Measurements from ENCODE around the gene EGR1. TPM values are rescaled to one million over a fixed set of nuclear protein-coding genes. Genes with fewer than 3 reads are reported as not detected.

Gene EGR1
- total RNA-seq, 5 donors from 2014 or later (not counting 1 experiment from before 2014, with no cell fraction given) = 6.8 to 13.8 (median 8.0) TPM

- Mint-ChIP-seq H3K4me3 (peak overlapping the region; percentile 3 to 59 (median 7)), H3K4me1 (peaks cover 9 to 19% (median 16%) of the 10 kb centered on the region in 3 donors), H3K27me3 (peaks cover 5 to 23% of the 10 kb centered on the region in 2 donors), H3K27ac (no peak overlapping the region), H3K9me3 (no peaks in the 10 kb centered on the region), H3K36me3 (no peaks in the 10 kb centered on the region)
- CTCF ChIA-PET = interaction anchor here in 1 of 2 donors (1.0 kb wide), 1 partner anchor 8 kb away, joined by 3 read pairs; no protein-coding TSS in a partner anchor
- H3K9me3 ChIP-seq = no peaks in the 10 kb centered on the region
- WGBS (ENCODE audit: insufficient coverage) = 88% methylated on average over 10 of the region's 12 CpGs
- peaks cover 0 to 44% of the 10 kb centered on the region in 2 experiments for H3K27me3 ChIP-seq (replicated peaks in 1 of 2; ENCODE audit: control insufficient read depth in 2 of 2, extremely low read depth in 1 of 2, insufficient read depth in 2 of 2, low read length in 1 of 2)
- no peak for ATAC-seq (replicated peaks in 1 of 4)
- H3K27ac ChIP-seq (ENCODE audit: low read length) = no peak overlapping the region
- DNase-seq = no peak
- POLR2A ChIA-PET = interaction anchor here in 1 of 2 donors (0.5 kb wide), 1 partner anchor 44 kb away, joined by 11 read pairs; no protein-coding TSS in a partner anchor
- peaks cover 6 to 22% of the 10 kb centered on the region in 2 experiments for H3K4me1 ChIP-seq (ENCODE audit: control insufficient read depth in 1 of 2, extremely low read depth in 1 of 2, insufficient read depth in 2 of 2, low read length in 2 of 2)
- no peak overlapping the region for H3K4me3 ChIP-seq (ENCODE audit: control insufficient read depth in 1 of 2, extremely low read depth in 1 of 2, low read length in 1 of 2)
- H3K36me3 ChIP-seq (ENCODE audit: control insufficient read depth in 2 of 2, extremely low read depth in 1 of 2, insufficient read depth in 1 of 2, low read length in 1 of 2) = no peaks in the 10 kb centered on the region
Measured at GRCh38 chr5:138490648-138491283, 25.5 kb downstream of the EGR1 start.

- Mint-ChIP-seq H3K27ac (no peak overlapping the region), H3K9me3 (no peaks in the 10 kb centered on the region), H3K4me3 (peak overlapping the region in 2 of 3 donors; percentile 31 to 59), H3K27me3 (peaks cover 5 to 23% of the 10 kb centered on the region in 2 donors), H3K36me3 (no peaks in the 10 kb centered on the region), H3K4me1 (peaks cover 9 to 19% (median 16%) of the 10 kb centered on the region in 3 donors)
- ATAC-seq (replicated peaks in 1 of 4) (no peak), DNase-seq (peak in 1 of 35 experiments; percentile 9)
- 73% methylated on average over 10 of the region's 11 CpGs for WGBS (ENCODE audit: insufficient coverage)
- H3K9me3 ChIP-seq = no peaks in the 10 kb centered on the region
- H3K27ac ChIP-seq (ENCODE audit: low read length) = no peak overlapping the region
- H3K27me3 ChIP-seq (replicated peaks in 1 of 2; ENCODE audit: control insufficient read depth in 2 of 2, extremely low read depth in 1 of 2, insufficient read depth in 2 of 2, low read length in 1 of 2) = peaks cover 0 to 44% of the 10 kb centered on the region in 2 experiments
- peaks cover 6 to 22% of the 10 kb centered on the region in 2 experiments for H3K4me1 ChIP-seq (ENCODE audit: control insufficient read depth in 1 of 2, extremely low read depth in 1 of 2, insufficient read depth in 2 of 2, low read length in 2 of 2)
- no peaks in the 10 kb centered on the region for H3K36me3 ChIP-seq (ENCODE audit: control insufficient read depth in 2 of 2, extremely low read depth in 1 of 2, insufficient read depth in 1 of 2, low read length in 1 of 2)
- H3K4me3 ChIP-seq (ENCODE audit: control insufficient read depth in 1 of 2, extremely low read depth in 1 of 2, low read length in 1 of 2) = peak overlapping the region; percentile 47 to 55
- ChIA-PET CTCF (interaction anchor here in 1 of 2 donors (1.0 kb wide), 1 partner anchor 8 kb away, joined by 3 read pairs; no protein-coding TSS in a partner anchor), POLR2A (no interaction called here)
Measured at GRCh38 chr5:138491284-138491648, 26.0 kb downstream of the EGR1 start.

GRCh38 chr5:138491669-138492559 is 26.6 kb downstream of the EGR1 start:
- peak; percentile 97 to 100 (median 99) for ATAC-seq (replicated peaks in 1 of 4)
- Histone ChIP-seq H3K27me3 (replicated peaks in 1 of 2; ENCODE audit: control insufficient read depth in 2 of 2, extremely low read depth in 1 of 2, insufficient read depth in 2 of 2, low read length in 1 of 2) (peaks cover 0 to 45% of the 10 kb centered on the region in 2 experiments), H3K4me1 (ENCODE audit: control insufficient read depth in 1 of 2, extremely low read depth in 1 of 2, insufficient read depth in 2 of 2, low read length in 2 of 2) (peaks cover 6 to 22% of the 10 kb centered on the region in 2 experiments), H3K9me3 (no peaks in the 10 kb centered on the region), H3K36me3 (ENCODE audit: control insufficient read depth in 2 of 2, extremely low read depth in 1 of 2, insufficient read depth in 1 of 2, low read length in 1 of 2) (no peaks in the 10 kb centered on the region), H3K27ac (ENCODE audit: low read length) (no peak overlapping the region), H3K4me3 (ENCODE audit: control insufficient read depth in 1 of 2, extremely low read depth in 1 of 2, low read length in 1 of 2) (peak overlapping the region; percentile 52 to 55)
- Mint-ChIP-seq H3K36me3 (no peaks in the 10 kb centered on the region), H3K9me3 (no peaks in the 10 kb centered on the region), H3K27ac (no peak overlapping the region), H3K27me3 (peaks cover 5 to 20% of the 10 kb centered on the region in 2 donors), H3K4me3 (peak overlapping the region; percentile 85 to 86 (median 86)), H3K4me1 (peaks cover 9 to 19% (median 16%) of the 10 kb centered on the region in 3 donors)
- WGBS (ENCODE audit: insufficient coverage) = 5% methylated on average over 85 of the region's 93 CpGs
- DNase-seq = peak; percentile 63 to 92 (median 81)
- POLR2A ChIA-PET = no interaction called here
- CTCF ChIA-PET = interaction anchor here (0.6 to 1.2 kb wide), 3 partner anchors 25 to 43 kb away, joined by 3 to 9 read pairs (median 4); partner anchors contain the start of gene EGR1 (in 1 of the 2)

- no peak overlapping the region for H3K27ac ChIP-seq (ENCODE audit: low read length)
- 41% methylated on average over 7 of the region's 10 CpGs for WGBS (ENCODE audit: insufficient coverage)
- Mint-ChIP-seq H3K9me3 (no peaks in the 10 kb centered on the region), H3K36me3 (no peaks in the 10 kb centered on the region), H3K4me3 (peak overlapping the region; percentile 85 to 86 (median 86)), H3K27me3 (peaks cover 5 to 20% of the 10 kb centered on the region in 2 donors), H3K27ac (no peak overlapping the region), H3K4me1 (peaks cover 9 to 19% (median 16%) of the 10 kb centered on the region in 3 donors)
- peak overlapping the region; percentile 52 to 53 for H3K4me3 ChIP-seq (ENCODE audit: control insufficient read depth in 1 of 2, extremely low read depth in 1 of 2, low read length in 1 of 2)
- CTCF ChIA-PET = interaction anchor here (0.5 to 1.2 kb wide), 9 partner anchors 9 to 839 kb away, joined by 3 to 10 read pairs (median 5); partner anchors contain the start of gene EGR1 (in 1 of the 2)
- ATAC-seq (replicated peaks in 1 of 4) (no peak), DNase-seq (peak in 1 of 35 experiments; percentile 13)
- H3K36me3 ChIP-seq (ENCODE audit: control insufficient read depth in 2 of 2, extremely low read depth in 1 of 2, insufficient read depth in 1 of 2, low read length in 1 of 2) = no peaks in the 10 kb centered on the region
- no peaks in the 10 kb centered on the region for H3K9me3 ChIP-seq
- peaks cover 6 to 22% of the 10 kb centered on the region in 2 experiments for H3K4me1 ChIP-seq (ENCODE audit: control insufficient read depth in 1 of 2, extremely low read depth in 1 of 2, insufficient read depth in 2 of 2, low read length in 2 of 2)
- POLR2A ChIA-PET = interaction anchor here (0.6 kb wide), 3 partner anchors 19 to 36 kb away, joined by 4 to 12 read pairs (median 11); no protein-coding TSS in a partner anchor
- H3K27me3 ChIP-seq (replicated peaks in 1 of 2; ENCODE audit: control insufficient read depth in 2 of 2, extremely low read depth in 1 of 2, insufficient read depth in 2 of 2, low read length in 1 of 2) = peaks cover 0 to 47% of the 10 kb centered on the region in 2 experiments
Measured at GRCh38 chr5:138492560-138493045, 27.3 kb downstream of the EGR1 start.

- DNase-seq = no peak
- no peak overlapping the region for H3K4me3 Mint-ChIP-seq
- WGBS (ENCODE audit: insufficient coverage) = no CpG with 5 or more reads among the region's 7 CpGs
- ChIA-PET CTCF (no interaction called here), POLR2A (no interaction called here)
- peaks cover 9 to 16% (median 16%) of the 10 kb centered on the region in 3 donors for H3K4me1 Mint-ChIP-seq
- no peak overlapping the region for H3K4me3 ChIP-seq (ENCODE audit: control insufficient read depth in 1 of 2, extremely low read depth in 1 of 2, low read length in 1 of 2)
- H3K27ac ChIP-seq (ENCODE audit: low read length) = no peak overlapping the region
- no peak overlapping the region for H3K27ac Mint-ChIP-seq
- H3K9me3 ChIP-seq = no peaks in the 10 kb centered on the region
- no peak for ATAC-seq (replicated peaks in 1 of 4)
- no peaks in the 10 kb centered on the region for H3K9me3 Mint-ChIP-seq
- no peaks in the 10 kb centered on the region for H3K36me3 Mint-ChIP-seq
- no peaks in the 10 kb centered on the region for H3K36me3 ChIP-seq (ENCODE audit: control insufficient read depth in 2 of 2, extremely low read depth in 1 of 2, insufficient read depth in 1 of 2, low read length in 1 of 2)
- H3K4me1 ChIP-seq (ENCODE audit: control insufficient read depth in 1 of 2, extremely low read depth in 1 of 2, insufficient read depth in 2 of 2, low read length in 2 of 2) = peaks cover 6 to 22% of the 10 kb centered on the region in 2 experiments
- H3K27me3 ChIP-seq (replicated peaks in 1 of 2; ENCODE audit: control insufficient read depth in 2 of 2, extremely low read depth in 1 of 2, insufficient read depth in 2 of 2, low read length in 1 of 2) = peaks cover 0 to 38% of the 10 kb centered on the region in 2 experiments
- H3K27me3 Mint-ChIP-seq = peaks cover 5 to 16% of the 10 kb centered on the region in 2 donors
Measured at GRCh38 chr5:138495351-138495750, 30.1 kb downstream of the EGR1 start.

GRCh38 chr5:138498376-138498775 is 33.1 kb downstream of the EGR1 start:
- H3K27ac Mint-ChIP-seq = no peak overlapping the region
- ATAC-seq (replicated peaks in 1 of 4) (no peak), DNase-seq (no peak)
- H3K36me3 Mint-ChIP-seq = no peaks in the 10 kb centered on the region
- Histone ChIP-seq H3K4me1 (ENCODE audit: control insufficient read depth in 1 of 2, extremely low read depth in 1 of 2, insufficient read depth in 2 of 2, low read length in 2 of 2) (no peaks in the 10 kb centered on the region), H3K9me3 (no peaks in the 10 kb centered on the region), H3K27me3 (replicated peaks in 1 of 2; ENCODE audit: control insufficient read depth in 2 of 2, extremely low read depth in 1 of 2, insufficient read depth in 2 of 2, low read length in 1 of 2) (peaks cover 0 to 12% of the 10 kb centered on the region in 2 experiments), H3K4me3 (ENCODE audit: control insufficient read depth in 1 of 2, extremely low read depth in 1 of 2, low read length in 1 of 2) (no peak overlapping the region), H3K36me3 (ENCODE audit: control insufficient read depth in 2 of 2, extremely low read depth in 1 of 2, insufficient read depth in 1 of 2, low read length in 1 of 2) (no peaks in the 10 kb centered on the region), H3K27ac (ENCODE audit: low read length) (no peak overlapping the region)
- H3K4me1 Mint-ChIP-seq = no peaks in the 10 kb centered on the region
- no peaks in the 10 kb centered on the region for H3K9me3 Mint-ChIP-seq
- whole genome bisulfite sequencing (ENCODE audit: insufficient coverage) = no CpG with 5 or more reads among the region's 4 CpGs
- H3K4me3 Mint-ChIP-seq = no peak overlapping the region
- POLR2A ChIA-PET = no interaction called here
- CTCF ChIA-PET = interaction anchor here (0.6 to 3.5 kb wide), 5 partner anchors 8 to 73 kb away, joined by 3 to 12 read pairs (median 3); no protein-coding TSS in a partner anchor
- peaks cover 0 to 3% of the 10 kb centered on the region in 2 donors for H3K27me3 Mint-ChIP-seq
